Measurements from ENCODE around the gene WDR37. TPM values are rescaled to one million over a fixed set of nuclear protein-coding genes. Genes with fewer than 3 reads are reported as not detected.
A peak's percentile ranks its signal among the peaks of the same experiment; 100 is the strongest.
"Not testable (repeated sequence)": the region's sequence is repeated elsewhere in the genome, so short reads cannot be mapped to it uniquely, and the experiment has no call there.

WDR37 gene
- polyA plus RNA-seq, 4 donors, result 12.6 to 19.4 (median 15.1) TPM

DNA sequence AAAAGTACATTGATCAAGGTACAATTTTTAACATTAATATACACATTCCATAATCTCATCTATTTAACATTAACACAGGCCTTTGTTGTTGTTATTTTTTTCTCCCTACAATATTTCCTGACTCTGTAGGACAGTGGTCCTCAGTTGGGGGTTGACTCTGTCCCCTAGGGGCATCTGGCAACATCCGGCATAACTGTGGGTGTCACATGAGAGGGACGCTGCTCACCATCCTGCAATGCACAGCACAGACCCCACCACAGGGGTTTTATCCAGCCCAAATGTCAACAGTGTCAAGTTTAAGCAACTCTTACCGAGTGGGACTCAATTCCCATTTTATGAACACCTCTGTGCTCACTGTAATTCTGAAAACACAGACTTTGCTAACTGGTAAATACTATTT lies 16.1 kb upstream of the WDR37 start:
- DNase-seq (ENCODE audit: low read depth in 4 of 4, low spot score in 3 of 4), result no peak

DNA sequence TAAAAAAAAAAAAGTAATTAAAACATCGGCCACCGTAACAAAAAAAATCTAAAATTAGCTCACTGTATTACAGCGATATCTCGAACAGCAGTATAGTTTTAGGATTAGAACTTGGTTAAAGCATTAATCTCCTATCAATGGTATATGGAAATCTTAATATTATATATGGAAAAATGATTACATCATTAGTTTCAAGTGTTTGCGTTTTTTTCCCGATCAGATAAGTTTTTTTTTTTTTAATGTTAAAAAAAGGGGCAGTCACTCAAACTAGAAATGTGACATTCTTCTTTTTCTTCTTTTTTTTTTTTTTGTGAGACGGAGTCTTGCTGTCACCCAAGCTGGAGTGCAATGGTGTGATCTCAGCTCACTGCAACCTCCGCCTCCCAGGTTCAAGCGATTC lies 14.7 kb upstream of the WDR37 start:
- no peak for DNase-seq (ENCODE audit: low read depth in 4 of 4, low spot score in 3 of 4)

DNA sequence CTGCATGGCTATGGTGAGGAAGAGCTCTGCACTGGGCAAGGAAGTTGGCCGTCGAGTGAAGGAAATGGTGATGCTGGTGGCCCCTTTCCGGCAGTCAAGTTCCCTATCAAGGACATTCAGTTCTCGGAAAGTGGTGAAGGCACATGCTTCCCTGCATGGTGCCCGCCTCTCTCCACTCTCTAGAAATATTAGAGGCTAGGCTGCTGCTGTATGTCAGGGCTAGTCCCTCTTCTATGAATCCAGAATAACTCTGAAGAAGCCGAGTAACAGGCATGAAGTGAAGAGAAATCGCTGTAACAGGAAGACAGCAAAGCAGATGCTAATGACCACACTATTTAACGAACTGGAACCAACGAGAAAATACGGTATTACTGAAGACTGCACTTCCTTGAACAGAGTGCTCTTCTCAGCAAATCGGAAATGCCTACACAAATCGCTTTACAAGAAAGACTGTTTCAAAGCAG lies 12.6 kb upstream of the WDR37 start:
- no peak for DNase-seq (ENCODE audit: low read depth in 4 of 4, low spot score in 3 of 4)

DNA sequence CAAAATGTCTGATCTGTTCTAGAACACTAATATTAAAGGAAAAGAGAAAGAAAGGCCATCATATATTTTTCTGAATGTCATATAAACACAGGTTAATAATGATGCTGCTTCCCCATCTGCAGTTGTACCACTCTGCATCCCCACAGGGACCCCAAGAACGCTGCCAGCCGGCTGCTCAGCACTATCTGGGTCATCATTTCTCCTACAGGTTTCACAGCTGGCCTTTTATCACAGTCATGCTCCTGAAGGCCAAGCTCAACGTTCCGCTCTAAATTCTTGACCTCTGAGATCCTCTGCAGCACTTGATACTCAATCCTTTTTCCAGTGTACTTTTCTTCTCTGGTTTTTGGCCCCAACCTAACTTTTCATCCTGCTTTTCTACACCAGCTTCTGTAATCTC lies 12.0 kb upstream of the WDR37 start:
- no peak for DNase-seq (ENCODE audit: low read depth in 4 of 4, low spot score in 3 of 4)

DNA sequence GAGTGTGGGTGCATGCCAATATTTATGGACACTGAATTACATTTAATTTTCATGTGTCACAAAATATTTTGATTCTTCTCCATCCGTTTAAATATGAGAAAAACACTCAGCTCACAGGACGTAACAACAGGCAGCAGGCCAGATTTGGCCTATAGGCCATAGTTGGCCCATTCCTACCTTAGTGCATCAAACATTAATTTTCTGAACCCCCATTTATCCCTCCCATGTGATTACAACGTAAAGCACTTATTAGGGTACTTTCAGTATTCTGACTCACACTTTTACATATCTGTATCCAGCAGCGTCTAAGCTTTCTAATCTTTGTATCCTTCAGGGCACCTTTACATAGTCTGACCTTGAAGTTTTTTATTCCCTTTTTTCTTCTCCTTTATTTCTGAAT lies 11.2 kb upstream of the WDR37 start:
- DNase-seq (ENCODE audit: low read depth in 4 of 4, low spot score in 3 of 4), result no peak

DNA sequence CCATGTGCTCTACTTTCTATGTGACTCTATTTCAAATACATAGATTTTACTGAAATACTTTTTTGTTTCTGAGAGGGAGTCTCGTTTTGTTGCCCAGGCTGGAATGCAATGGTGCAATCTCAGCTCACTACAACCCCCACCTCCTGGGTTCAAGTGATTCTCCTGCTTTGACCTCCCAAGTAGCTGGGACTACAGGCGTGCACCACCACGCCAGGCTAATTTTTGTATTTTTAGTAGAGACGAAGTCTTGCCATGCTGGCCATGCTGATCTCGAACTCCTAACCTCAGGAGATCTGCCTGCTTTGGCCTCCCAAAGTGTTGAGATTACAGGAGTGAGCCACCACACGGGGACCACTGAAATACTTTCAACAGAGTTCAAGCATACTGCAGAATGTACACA lies 10.8 kb upstream of the WDR37 start:
- no peak for DNase-seq (ENCODE audit: low read depth in 4 of 4, low spot score in 3 of 4)

DNA sequence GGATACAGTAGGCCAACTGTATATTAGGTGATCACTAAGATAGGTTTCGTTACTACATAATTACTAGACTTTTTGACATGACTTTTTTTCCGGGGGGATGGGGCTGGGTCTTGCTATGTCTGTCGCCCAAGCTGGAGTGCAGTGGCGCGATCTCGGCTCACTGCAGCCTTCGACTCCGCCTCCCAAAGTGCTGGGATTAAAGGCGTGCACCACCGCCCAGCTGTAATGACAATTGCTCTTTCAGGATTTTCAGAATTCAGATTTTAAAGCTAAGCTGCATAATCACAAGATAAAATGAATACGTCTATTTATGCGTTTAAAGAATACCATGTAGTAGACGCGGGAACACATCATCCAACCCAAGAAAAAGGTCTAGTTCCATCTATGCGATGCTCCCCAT lies 8.2 kb upstream of the WDR37 start:
- no peak for DNase-seq (ENCODE audit: low read depth in 4 of 4, low spot score in 3 of 4)

DNA sequence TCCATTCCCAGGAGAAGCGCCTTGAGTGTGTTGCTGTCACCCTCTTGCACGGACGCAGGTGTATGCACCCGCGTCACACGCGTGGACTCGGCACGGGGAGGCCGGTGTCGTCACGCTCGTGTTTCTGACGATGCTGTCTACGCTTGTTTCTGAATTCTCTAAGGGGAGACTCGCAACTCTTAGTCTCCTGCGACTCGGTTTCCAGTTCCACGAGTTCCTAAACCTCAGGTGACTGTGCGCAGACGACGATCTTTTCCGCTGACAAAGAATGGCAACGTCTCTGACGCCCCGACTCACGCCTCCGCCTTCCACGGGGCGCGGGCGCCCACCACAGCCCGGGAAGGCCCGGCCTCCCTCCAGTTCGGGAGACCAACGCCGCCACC lies 7.8 kb upstream of the WDR37 start:
- DNase-seq (ENCODE audit: low read depth in 4 of 4, low spot score in 3 of 4), result peak in 1 of 4 donors; percentile 25

DNA sequence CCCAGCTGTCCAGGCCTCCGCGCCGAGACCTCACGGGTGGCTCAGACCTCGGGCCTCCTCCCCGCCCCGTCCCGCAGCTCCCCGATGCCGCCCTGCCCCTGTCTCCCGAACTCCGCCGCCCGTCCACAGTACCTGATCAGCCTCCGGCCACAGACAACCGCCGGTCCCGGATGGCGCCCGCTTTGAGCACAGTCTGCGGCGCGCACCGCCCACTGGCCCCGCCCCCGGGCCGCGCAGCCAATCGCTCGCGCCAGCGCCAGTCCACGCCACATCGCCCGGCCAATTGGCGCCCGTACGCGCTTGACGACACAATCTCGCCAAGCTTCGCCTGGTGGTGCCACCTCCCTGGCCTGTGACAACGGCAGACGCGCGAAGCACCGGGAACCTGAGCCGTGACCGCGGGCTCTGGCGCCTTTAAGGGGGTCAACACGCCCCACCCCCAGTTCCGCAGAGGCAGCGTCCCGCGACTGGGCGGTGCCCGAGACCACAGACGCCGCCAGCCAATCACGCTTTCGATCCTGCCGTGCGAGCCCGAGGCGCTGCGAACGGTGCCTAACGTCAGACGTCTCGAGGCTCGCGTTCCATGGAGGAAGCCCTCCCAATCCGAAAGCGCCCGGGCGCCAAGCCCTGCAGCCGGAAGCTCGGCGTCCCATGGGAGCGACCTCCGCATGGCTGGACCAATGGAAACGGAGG lies 7.3 kb upstream of the WDR37 start, which contains the start of gene IDI1:
TSS of gene IDI1 (minus strand) at position 388 of the 693 bp plus-strand sequence. CDS start at position 272, 116 bp downstream.
- DNase-seq (ENCODE audit: low read depth in 4 of 4, low spot score in 3 of 4), result peak; percentile 92 to 96 (median 96)

DNA sequence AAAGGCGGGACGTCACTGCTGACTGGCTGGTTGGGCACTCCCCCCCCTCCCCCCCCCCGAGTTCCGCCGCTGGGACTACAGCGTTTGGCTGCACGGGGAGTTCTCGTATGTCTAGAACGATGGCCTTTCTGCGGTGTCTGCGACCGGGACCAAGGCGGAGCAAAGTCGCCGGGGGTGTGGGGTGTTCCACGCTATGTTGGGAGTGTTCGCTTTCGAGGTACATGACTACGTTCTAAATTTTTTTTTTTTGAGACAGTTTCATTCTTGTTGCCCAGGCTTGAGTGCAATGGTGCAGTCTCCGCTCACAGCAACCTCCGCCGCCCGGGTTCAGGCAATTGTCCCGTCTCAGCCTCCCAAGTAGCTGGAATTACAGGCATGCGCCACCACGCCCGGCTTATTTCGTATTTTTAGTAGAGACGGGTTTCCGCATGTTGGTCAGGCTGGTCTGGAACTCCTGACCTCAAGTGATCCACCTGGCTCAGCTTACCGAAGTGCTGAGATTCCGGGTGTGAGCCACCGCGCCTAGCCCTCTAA lies 6.7 kb upstream of the WDR37 start:
- peak in 1 of 4 donors; percentile 29 for DNase-seq (ENCODE audit: low read depth in 4 of 4, low spot score in 3 of 4)

DNA sequence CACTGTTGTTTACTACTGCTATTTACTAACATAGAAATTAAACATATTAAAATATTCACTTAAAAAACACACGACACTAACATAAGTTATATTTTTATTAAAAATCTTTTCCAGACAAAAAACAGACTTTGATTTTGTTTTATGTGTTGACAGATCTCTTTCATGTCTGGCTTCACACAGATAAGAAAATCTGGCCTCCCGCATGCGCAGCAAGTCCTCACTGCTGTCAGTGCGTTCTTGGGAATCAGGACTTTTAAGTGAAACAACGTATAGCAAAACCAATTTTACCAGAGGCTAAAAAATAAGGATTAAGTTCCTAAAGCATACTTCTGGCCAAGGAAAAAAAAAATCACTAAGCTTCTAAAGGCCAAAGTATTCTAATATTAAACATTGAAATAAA lies 6.0 kb upstream of the WDR37 start:
- DNase-seq (ENCODE audit: low read depth in 4 of 4, low spot score in 3 of 4), result no peak

DNA sequence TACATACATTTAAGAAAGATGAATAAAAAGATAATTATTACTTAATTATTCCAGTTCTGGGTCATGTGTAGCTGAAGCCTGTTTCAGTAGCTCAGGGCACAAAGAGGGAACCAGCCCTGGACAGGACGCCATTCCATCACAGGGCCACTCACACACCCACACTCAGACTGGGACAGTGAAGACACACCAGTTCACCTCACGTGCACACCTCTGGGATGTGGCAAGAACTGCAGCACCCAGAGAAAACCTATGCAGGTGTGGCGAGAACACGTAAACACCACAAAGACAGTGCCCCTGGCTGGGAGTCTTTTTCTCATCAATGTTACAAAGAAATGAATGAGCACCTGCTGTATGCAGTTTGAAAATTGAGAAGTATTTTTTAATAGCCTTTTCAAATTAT lies 5.6 kb upstream of the WDR37 start:
- no peak for DNase-seq (ENCODE audit: low read depth in 4 of 4, low spot score in 3 of 4)

DNA sequence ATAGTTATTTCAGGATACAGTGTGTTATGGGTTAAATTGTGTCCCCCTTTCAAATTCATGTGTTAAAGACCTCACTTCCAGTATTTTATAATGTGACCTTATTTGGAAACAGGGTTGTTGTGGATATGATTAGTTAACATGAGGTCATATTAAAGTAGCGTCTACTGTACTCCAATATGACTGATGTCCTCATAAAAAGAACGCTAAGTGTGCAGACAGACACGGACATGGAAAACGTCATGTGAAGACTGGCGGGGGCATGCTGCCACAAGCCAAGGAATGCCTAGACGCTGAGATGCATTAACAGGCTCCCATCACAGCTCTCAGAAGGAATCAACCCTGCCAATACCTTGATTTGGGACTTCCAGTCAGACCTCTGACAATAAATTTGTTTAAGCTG lies 1.5 kb upstream of the WDR37 start:
- no peak for DNase-seq (ENCODE audit: low read depth in 4 of 4, low spot score in 3 of 4)

DNA sequence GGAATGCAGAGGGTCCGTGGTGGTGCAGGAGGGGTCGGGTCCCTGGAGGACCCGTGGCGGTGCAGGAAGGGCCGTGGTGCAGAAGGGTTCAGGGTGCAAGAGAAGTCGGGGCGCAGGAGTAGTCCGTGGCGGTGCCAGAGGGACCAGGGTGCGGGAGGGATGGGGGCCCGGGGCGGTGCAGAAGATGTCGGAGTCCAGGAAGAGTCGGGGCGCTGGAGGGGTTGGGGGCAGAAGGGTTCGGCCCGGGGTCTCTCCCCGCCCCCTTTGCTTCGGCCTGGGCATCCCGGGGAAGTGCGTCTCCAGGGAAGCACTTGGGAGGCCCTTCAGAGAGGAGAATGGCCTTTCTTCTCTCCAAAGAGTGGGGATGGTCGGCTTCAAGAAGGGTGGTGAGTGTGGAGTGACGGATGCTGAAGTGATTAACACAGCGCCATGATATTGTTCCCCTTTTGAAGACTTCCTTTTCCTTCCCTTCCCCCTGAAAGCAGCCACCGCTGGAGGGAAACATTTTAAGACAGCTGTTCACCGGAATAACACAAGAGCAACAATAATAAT lies 997 bp downstream of the WDR37 start:
- no peak for DNase-seq (ENCODE audit: low read depth in 4 of 4, low spot score in 3 of 4)

DNA sequence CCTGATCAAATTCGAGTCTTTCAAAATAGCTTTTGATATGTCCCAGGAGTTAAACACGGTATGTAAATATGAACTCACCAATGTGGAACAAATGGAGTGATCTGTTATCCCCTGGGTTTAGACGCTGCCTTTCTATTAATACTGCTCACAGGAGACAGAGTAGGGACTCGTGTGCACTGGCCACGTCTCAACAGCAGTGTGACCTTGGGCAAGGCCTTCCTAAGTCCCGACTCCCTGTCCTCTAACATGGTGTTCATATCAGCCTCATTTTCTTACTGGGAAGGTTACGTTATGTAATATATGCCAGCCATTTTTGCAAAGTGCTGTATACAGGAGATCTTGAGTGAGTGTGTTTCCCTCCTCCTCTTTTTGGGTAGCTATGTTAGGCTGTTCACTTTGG lies 1.8 kb downstream of the WDR37 start:
- no peak for DNase-seq (ENCODE audit: low read depth in 4 of 4, low spot score in 3 of 4)

DNA sequence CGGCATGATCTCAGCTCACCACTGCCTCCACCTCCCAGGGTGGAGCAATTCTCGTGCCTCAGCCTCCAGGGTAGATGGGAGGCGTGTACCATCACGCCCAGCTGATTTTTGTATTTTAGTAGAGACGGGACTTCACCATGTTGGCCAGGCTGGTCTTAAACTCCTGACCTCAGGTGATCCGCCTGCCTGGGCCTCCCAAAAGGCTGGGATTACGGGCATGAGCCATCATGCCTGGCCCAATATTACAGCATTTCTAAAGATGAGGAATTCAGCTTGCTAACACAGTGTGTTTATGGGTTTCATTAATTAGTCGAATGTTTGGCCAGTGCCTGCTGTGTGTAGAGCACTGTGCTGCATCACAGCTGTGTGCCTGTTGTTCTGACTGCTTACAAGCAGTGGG lies 3.7 kb downstream of the WDR37 start:
- DNase-seq (ENCODE audit: low read depth in 4 of 4, low spot score in 3 of 4), result no peak

DNA sequence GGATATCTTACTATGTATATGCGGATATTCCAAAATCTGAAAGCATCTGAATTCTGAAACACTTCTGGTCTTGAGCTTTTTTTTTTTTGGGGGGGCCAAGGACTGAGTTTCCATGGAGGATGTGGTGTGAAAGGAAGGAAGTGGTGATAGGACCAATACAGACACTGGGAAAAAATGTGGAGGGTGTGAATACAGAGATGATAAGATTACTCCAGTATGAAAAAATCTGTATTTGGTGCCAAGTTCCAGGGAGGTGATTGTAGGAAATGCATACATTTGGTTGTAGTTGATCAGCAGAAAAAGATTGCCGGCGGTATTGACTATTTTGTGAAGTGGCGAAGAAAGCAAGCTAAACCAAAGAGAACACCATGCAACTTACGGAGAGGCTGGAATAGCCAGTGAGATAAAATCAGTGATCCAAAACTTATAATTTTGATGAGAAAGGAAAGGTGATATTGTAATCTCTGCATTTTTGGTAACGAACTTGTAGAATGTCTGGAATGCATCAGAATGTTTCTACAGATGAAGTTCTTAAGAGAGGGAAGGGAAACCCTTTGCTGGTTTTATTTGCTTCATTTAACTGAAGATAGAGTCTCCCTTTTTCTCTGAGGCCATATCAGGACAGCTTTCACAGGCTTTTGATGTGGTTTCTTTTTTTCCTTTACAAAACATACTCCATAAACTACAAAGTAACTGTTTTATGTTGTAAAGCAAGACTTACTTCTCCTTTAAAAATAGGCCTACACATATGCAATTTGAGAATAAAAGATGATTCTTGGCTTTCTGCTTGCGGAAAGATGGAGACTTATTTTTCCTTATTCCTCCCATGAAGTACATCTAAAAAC lies 6.0 kb downstream of the WDR37 start:
- no peak for DNase-seq (ENCODE audit: low read depth in 4 of 4, low spot score in 3 of 4)

DNA sequence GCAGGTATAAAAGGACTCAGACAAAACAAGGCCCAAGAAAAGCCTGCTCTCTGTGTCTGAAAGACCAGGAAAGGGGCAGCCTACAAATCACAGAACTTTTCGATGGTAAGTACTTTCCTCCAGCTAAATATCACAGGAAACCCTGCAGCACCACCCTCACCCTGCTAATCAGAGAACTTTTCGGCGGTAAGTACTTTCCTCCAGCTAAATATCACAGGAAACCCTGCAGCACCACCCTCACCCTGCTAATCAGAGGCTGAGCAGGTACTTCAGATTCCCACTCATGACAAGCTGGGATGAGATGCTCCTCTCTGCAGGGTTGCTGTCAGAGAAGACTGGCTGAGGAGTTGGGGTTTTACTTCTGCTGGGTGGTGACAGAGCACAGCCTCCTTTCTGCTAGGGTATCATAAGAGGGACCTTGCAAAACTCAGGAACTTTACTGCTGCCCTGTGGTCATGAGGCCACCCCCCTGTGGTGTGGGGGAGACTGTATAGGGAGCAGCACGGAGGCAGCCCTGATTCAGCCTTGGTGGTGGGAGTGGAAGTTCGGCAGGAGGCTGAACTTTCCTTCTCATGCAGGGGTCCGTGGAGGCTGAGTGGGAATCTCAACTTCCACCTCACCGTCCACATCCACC lies 7.2 kb downstream of the WDR37 start:
- DNase-seq (ENCODE audit: low read depth in 4 of 4, low spot score in 3 of 4), result no peak

DNA sequence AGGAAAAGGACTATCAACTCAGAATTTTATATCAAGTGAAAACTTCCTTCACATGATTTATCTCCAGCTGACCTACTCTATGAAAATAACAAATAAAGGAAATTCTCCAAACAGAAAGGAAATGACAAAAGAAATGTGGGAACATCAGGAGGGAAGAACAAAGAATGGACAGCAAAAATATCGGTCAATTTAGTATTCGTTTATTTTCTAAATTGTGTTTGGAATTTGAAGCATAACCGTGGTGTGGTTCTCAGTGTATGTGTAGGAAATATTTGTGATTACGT lies 8.7 kb downstream of the WDR37 start:
- DNase-seq (ENCODE audit: low read depth in 4 of 4, low spot score in 3 of 4), result no peak

DNA sequence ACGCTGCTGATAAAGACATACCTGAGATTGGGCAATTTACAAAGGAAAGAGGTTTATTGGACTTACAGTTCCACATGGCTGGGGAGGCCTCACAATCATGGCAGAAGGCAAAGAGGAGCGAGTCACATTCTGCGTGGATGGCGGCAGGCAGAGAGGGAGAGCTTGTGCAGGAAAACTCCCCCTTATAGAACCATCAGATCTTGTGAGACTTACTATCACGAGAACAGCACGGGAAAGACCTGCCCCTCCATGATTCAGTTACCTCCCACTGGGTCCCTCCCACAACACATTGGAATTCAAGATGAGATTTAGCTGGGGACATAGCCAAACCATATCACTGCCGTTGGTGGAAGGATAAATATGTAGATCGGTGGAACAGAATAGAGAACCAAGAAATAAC lies 10.5 kb downstream of the WDR37 start:
- not testable (repeated sequence) for DNase-seq (ENCODE audit: low read depth in 4 of 4, low spot score in 3 of 4)
